Retina (tissue), 1 donor: ENCODE data around the gene SMNDC1.
A peak's percentile ranks its signal among the peaks of the same experiment; 100 is the strongest.

Experiments
- DNase-seq: peaks from one replicate; pipeline ENCODE4 v3.0.0-alpha.2; 2016

The SMNDC1 gene

DNA sequence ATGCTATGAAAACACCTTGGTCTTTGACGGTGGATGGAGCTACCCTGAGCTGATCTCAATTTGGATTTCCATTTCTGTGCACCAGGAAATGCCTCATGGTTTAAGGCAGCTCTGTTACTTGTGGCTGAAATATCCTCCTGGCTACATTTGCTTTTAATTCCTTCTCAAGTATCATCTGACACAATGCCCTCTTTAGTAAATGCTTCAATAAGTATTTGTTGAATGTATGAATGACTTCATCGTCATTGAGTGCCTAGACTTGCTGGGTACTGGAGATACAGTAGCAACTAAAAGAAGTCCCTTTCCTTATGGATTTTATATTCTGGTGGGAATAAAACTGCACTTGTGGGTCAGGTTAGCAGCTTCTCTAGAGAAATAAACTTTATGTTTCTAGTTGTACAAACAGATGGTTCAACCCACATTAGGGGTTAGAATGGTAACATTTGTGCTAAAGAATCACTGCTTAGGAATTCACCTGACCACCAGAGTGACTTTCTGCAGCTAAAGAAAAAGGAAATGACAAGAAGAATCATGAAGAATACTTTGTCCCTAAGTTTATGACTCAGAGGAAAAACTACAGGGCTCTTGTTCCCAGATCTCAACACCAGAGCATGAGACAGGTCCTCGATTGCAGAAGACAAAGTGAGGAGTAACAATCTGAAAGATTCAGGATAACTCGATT, 21.8 kb upstream of the SMNDC1 start:
- DNase-seq: no peak

DNA sequence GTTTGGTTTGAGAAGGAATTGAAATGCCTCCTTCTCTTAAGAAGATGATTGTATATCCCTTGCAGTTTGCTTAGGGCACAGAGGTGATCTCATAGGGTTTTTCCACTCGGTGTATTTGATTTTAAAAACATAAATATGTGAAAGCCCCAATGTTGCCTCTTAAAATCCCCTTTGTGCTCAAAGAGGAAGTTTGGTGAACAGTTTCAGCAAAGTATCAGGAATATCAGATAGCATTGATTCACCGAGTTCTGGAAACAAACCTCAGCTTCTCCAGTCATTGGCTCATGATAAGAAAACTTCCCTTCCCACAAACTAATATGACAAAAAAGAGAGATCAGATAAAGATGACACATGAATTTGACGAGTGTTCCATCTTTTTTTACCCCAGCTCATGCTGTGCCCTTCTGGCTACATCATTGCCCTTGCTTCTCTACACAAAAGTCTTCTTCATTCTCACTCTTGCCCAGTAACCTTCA, 20.1 kb upstream of the SMNDC1 start:
- DNase-seq: no peak

DNA sequence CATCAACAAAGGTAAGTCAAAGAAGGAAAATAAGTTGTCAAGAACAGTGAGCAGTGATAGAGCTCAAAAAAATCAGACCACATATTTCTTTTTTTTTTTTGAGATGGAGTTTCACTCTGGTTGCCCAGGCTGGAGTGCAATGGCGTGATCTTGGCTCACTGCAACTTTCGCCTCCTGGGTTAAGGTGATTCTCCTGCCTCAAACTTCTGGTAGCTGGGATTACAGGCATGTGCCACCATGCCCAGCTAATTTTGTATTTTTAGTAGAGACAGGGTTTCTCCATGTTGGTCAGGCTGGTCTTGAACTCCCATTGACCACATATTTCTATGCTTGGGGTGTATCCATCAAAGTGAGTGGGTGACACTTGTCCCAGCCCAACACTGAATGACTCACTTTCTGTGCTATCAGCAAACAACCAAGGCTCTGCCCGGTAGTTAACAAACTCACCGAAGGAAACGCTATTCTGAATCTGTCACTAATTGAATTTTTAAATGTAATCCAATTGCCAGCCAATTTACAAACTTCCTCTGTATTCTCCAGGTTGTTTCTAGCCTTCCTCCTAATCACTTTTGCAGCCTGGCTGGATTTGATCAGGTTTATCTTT, 19.6 kb upstream of the SMNDC1 start:
- DNase-seq: no peak

DNA sequence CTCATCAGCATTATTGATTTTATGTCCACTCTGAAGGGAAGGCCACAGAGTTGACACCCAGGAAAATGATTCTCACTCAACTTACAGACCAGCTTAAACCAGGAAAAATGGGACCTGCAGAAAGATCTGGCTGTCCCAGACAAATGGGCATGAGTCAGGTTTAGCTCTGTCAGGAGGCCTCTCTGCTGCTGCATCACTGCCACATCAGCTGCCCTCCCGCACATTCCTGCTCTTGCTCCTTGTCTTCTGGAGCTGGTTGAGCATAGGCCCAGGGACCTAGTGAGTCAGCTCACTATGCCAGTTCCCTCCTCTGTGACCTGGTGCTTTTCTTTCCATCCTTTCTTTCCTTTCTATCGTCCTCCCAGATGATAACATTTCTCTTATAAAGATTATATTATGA, 18.8 kb upstream of the SMNDC1 start:
- no peak for DNase-seq

DNA sequence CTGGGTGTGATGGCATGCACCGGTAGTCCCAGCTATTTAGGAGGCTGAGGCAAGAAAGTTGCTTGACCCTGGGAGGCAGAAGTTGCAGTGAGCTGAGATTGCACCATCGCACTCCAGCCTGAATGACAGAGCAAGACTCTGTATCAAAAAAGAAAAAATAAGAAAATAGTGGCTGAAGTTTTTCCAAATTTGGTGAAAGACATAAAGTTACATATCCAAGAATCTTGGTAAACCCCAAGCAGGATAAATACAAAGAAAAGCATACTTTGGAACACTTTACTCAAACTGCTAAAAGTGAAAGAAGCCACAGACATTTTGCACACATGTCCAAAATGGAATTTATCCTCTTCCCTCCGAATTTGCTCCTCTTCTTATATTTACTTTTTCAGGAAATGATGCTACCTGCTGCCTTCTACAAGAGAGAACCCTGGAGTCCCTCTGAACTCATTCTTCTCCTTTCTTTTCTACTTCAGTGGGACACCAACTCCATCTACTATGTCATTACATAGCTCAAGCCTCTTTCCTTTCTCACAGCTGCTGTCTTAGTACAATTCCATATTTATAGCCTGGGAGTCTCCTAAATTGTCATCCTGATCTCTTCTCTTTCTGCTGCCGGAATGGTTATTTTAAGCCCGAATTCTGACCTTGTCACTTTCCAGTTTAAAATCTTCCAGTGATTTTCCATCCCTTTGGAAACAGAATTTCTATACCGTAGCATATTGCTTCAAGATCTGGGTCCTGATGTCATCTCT, 17.3 kb upstream of the SMNDC1 start:
- no peak for DNase-seq

DNA sequence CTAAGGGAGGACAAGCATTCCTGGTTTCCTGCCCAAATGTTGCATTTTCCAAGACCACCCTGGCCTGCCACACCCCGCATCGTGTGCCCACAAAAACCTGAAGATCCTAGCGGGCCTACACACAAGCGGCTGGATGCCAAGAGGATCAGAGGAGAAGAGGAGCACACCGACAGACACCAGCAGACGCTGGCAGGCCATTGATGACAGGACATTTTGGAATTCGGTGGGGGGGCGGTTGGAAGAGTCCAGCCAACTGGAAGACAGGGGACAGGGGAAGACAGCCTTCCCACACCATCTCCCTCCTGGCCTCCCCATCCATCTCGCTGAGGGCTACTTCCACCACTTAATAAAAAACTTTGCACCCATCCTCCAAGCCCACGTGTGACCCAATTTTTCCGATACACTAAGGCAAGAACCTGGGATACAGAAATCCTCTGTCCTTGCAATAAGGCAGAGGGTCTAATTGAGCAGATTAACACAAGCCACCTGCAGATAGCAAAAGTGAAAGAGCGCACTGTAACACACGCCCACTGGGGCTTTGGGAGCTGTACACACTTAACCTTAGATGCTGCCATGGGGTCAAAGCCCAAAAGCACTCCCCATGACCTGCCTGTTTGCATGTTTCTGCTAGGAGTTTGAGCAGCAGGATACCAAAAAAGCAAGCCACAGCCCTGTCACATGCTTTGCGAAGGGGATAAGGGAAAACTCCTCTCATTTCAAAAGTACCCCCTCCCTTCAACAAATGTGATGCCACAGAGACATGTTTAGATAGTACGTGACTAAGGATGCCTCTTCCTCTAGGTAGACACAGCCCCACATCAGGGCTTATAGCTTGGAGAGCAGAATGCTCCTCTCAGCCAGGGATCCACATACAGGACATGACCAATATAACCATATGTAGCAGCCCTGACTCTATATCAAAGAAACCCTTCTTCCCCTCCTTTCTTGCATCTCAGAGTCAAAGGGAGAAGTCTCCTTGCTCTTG, 13.4 kb upstream of the SMNDC1 start:
- no peak for DNase-seq

DNA sequence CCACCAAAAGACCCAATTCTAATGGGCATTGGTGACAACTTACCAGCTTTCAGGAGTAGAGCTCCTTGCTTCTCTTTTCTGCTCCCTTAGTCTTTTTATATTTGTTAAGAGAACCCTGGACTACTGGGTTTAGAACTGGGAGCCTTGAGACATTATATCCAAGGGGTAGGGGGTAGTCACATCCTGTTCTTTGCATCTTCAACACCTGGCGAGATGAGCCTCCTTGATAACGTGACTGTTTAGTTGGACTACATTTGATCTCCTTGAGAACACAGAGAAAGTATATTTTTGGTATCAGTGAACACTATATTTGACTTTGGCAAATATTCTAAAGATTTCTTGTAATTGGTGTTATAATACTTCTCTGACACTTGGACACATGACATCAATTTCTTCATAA, 9.0 kb upstream of the SMNDC1 start:
- DNase-seq: no peak

DNA sequence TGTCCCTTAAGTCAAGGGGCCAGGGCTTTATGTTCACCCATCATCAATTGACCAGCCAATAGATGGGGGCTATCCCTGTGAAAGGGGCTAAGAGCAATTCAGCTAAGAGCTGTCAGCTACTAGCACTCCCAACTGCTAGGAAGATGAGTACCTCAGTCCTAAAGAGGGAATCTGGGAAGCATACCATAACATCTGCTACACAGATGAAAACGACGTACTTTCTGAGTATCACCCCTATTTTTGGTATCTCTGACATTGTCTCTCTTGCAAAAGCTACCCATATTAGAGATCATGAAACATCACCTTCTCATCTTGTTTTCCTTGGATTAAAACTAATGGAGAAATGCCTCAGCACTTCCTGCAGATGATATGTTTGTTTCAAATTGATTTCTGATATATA, 7.5 kb upstream of the SMNDC1 start:
- DNase-seq: no peak

DNA sequence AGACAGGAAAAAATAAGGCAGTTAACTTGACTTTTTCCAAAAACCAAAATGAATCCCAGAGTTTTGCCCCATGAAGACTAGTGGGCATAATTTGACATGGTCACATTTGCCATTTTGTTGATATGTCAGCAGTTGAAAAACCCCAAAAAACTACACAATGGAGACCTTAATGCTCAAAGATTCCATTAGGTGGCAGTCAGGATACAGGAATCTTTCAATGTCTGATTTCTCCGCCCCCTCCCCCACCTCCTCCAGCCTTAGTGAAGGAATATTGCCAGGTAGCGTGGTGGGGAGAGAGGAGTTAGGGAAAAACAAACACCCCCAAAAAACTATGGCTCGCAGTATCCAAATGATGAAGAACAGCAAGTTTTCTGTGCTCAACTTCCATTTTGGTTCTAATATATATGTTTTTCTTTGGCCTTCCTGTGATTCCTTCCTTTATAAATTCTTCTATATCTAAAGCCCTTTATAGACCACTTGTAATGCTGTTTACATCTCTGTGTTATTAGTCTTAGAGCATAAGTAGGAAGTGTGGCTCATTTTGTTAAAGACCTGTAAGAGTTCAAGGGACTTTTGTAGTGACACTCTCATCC, 6.7 kb upstream of the SMNDC1 start:
- DNase-seq: peak; percentile 38

DNA sequence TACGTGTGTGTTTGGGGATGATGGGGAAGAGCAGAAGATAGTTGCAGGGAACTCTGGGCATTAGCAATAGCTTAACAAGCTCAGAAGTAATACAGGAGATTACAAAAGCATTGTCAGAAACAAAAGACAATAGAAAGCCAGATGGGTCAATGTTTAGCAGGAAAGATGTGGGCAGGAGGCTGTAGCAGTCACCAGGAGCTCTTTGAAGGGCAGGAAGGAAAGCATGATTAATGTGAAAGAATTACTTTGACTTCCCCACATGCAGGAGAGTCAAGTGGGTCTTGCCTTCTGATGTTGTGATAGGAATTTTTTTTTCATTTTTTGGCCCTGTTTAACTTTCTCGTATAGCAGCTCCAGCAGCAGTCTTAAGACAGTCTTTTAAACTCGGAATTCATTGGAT, 6.0 kb upstream of the SMNDC1 start:
- no peak for DNase-seq

DNA sequence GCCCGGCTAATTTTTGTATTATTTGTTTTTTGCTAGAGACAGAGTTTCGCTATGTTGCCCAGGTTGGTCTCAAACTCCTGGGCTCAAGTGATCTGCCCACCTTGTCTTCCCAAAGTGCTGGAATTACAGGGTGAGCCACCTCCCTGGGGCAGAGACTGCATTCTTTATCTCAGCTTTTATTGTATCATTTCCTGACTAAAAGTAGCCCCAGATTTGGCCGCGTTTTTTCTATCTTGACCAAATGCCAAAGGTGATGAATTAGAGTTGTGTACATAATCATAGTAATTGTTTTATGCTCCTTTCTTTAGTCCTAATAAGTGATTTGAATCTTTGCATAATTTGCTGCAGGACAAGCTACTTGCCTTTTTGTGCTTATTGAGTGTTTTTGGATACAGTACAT, 3.1 kb upstream of the SMNDC1 start:
- DNase-seq: no peak

DNA sequence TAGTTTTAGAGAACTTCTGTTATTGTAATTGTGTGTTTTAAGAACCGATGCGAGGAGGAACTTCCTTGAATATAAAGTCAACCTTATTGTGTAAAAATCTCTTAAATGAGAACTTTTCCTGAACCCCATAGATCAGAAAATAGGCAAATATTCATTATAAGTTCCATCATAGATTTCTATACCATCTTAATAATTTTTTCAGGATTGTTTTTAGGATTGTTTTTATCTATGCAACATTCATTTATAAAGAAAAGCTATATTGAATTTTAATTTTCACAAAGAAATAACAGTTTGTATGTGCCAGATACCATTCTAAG, 1.7 kb upstream of the SMNDC1 start:
- no peak for DNase-seq

DNA sequence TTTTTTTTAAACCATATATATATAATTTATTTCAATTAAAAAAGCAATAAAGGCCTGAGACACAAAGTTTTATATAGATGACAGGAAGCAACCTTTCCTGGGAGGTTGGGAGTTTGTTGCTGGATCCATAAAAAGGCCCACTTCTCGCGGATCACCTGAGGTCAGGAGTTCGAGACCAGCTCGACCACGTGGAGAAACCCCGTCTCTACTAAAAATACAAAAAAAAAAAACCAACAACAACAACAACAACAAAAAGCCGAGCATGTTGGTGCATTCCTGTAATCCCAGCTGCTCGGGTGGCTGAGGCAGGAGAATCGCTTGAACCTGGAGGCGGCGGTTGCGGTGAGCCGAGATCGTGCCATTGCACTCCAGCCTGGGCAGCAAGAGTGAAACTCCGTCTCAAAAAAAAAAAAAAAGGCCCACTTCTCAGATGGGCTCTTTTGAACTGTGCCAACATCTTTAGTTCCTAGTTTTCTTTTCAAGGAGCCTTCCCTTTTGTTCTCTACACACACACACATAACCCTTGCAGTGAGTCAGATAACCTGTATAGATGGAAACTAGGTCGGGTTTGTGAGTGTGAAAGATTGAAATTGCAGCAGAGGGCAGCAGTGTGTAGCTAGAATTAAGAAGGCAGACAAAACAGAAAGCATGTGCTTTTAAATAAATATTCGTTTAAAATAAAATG, 1.2 kb upstream of the SMNDC1 start:
- peak; percentile 55 for DNase-seq

DNA sequence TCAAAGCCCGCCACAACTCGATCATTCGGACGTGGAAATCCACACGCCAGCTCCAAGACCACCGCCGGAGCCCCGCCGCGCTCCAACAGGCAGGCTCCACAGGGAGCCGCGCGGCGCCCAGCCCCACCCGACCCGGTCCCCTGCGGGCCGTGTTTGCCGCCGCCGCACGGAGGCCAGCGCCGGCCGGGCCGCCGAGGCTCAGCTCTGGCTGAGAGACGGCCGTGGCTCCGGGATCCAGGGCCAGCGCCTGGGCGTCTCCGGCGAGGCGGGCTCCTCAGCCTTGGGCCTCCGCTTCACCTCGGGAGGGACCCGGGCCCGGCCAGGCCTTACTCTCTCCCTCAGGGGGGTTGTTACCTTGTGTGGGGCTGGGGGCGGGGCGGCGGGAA, 333 bp downstream of the SMNDC1 start:
- peak; percentile 65 for DNase-seq

DNA sequence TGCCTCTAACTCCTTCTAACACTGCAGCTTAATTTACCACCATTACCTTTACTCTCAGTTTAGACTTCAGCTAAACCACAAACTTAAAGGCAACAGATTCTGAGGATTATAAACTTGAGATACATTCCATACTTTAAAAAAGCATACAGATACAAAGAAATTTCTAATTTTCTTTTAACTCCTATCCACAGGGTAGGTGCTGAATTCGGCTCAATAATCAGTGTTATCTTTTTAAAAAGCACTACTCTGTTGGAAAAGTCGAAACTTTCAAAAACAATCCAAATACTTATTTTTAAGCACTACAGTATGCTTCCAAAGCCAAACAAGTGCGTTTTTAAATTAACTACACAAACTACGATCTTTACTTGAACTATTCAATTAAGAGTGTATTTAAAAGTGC, 1.0 kb downstream of the SMNDC1 start:
- no peak for DNase-seq

DNA sequence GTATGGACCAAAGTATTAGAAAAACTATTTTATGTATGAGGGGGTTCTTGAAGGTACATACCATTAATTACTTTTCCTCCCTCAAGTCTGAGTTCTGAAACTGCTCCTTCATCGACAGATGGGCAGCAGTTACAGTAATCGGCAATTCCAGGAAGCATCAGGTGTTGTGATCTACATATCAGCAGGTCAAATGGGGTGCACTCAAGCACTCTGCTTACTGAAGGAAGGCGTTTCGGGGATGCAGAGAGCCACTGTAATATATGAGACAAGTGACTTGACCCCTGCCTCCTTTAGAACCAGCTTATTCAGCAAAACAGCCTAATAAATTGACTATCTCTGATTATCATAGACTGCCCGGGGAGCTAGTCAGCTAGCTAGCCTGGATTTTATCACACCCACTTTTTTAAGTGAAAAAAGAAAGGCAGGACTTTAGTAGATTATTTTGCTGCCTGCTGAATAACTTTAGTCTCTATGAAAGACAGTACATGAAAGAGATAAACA, 4.2 kb downstream of the SMNDC1 start:
- no peak for DNase-seq

DNA sequence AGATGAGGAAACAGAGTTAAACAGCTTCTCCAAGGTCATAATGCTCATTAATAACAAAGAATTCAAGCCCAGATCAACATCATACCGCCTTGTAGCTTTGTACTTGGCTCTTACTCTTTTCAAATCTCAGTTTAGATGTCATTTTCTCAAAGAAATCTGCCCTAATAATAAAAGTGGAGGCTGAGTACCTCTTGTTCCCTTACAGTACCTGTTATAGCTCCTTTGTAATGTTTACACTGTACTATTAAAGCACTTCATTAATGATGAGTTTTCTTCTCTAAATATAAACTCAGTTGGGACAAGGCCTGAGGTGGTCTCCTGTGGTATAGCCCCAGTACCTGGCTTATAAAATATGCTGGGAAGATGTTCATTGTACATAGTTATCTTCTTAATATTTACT, 7.8 kb downstream of the SMNDC1 start:
- no peak for DNase-seq

DNA sequence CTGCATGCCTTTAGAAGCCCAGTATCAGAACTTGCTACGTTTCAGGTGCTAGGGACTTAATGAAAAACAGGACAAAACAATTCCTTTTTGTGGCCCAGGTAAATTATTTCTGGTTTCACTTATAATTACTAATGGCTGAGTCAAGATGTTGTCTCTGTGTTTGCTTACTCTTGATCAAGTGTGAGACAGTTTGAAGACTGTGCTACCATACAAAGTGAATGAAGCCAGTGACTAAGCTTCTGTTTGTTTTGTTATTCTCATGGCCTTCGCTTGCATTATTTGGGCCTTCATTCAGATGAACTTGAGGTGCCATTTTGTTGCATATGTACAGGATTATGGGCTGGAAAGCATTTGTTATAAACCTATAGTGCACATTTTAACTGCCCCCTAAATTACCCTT, 17.9 kb downstream of the SMNDC1 start:
- no peak for DNase-seq

DNA sequence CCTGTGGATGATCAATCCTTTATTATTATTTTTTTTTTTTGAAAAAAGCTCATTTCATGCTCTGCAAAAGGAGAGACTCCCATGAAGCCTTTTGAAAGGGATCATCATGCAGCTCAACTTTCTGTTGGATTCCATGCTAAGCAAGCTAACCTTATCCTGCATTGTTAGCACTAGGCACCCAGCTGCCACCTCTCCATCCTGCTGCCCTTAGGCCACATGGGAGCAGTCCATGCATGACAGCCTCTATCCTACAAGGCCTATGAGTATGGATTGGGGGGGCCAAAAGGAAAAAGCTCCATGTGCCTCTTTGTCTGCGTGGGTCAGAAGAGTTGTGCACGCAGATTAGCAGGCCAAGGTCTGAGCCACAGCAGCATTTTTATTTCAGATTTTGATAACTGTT, 19.2 kb downstream of the SMNDC1 start:
- no peak for DNase-seq

DNA sequence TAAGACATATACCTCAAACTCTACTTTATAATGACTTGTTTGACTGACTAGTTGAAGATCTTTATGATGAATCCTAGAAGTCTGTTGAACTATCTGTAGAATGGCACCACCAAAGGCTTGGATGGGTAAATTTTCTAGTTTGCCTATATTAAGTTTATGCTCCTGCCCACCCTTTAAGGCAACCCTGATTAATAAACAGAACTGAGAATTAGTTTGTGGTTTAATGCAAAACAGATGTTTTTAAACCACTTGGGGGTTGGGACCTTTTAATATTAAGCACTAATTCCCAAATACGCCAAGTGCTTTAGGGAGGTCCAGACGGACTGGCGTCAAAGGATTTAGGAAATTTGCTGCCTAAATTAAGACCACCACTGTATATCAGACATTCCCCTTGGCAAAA, 20.5 kb downstream of the SMNDC1 start:
- DNase-seq: no peak

DNA sequence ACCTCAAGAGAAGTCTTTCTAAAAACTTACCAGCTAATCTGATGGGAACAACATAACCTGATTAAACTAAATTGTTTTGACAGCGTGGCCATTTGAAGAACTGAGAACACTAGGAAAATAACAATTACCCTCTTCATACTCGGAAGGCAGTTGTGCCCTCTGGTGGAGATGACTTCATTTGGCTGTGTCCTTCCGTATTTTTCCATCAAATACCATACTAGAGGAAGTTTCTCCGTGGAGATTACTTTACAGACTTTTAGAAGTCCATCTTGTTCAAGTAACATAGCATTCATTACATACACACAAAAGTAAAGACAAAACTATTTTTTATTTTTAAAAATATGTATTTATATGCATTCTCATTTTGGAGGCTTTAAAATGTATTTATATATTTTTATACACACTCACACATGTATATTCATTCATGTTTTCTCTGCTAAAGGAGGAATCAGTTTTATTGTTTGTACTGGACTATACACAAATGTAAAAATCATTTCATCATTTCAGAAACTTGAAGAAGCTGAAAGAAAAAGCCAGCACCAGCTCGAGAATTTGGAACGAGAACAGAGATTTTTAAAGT, 25.2 kb downstream of the SMNDC1 start:
- peak; percentile 70 for DNase-seq
